Lower lobe of right lung (tissue), 2 donors: Measurements from ENCODE around the gene SCGB1C2. TPM values are rescaled to one million over a fixed set of nuclear protein-coding genes. Genes with fewer than 3 reads are reported as not detected.
A peak's percentile ranks its signal among the peaks of the same experiment; 100 is the strongest.

Experiments used
- ATAC-seq, 2 donors: fragments of 200-7000 bp; cut with Tn5 transposase; one replicate each; pipeline ENCODE4 v1.9.1; 2020 to 2022; ENCODE audit warnings: mild to moderate bottlenecking in 2 of 2, moderate library complexity in 2 of 2
- DNase-seq: peaks from one replicate; pipeline ENCODE4 v3.0.0-alpha.2; 2020
- H3K27ac ChIP-seq: fragments of 200-600 bp; one replicate; pipeline ENCODE4 v1.8.0; 2022
- H3K27me3 ChIP-seq: fragments of 200-600 bp; one replicate; pipeline ENCODE4 v1.8.0; 2022; ENCODE audit warnings: low read depth
- H3K36me3 ChIP-seq: fragments of 200-600 bp; one replicate; pipeline ENCODE4 v1.8.0; 2022; ENCODE audit warnings: mild to moderate bottlenecking
- H3K4me1 ChIP-seq: fragments of 200-600 bp; one replicate; pipeline ENCODE4 v1.8.0; 2022
- H3K4me3 ChIP-seq: fragments of 200-600 bp; one replicate; pipeline ENCODE4 v1.8.0; 2022; ENCODE audit warnings: mild to moderate bottlenecking
- H3K9me3 ChIP-seq: fragments of 200-600 bp; one replicate; pipeline ENCODE4 v1.8.0; 2022
- intact Hi-C: fragments of 100-400 bp; cut with DNase I; formaldehyde crosslinking; loops from one replicate; pipeline ENCODE4 v1.11.0; 2022
- total RNA-seq: library from RNA; stranded (reverse); fragmentation: NEBNext Ultra II Directional; extraction: Animal tissue kit (Norgen Biotek cat#: 25700); gene quantifications from one replicate; pipeline ENCODE4 v1.2.1, GENCODE V29; 2021
- TF ChIP-seq, protein P1 (sequence below): fragments of 200-600 bp; IDR thresholded peaks from one replicate; pipeline ENCODE4 v1.8.0; 2022; ENCODE audit warnings: antibody characterized with exemption, mild to moderate bottlenecking
- donor health status: DM: no; HTN: yes; CAD: no; lungs with severe emphysema.

SCGB1C2 gene
- total RNA-seq, 1 donor from 2014 or later: not detected

DNA sequence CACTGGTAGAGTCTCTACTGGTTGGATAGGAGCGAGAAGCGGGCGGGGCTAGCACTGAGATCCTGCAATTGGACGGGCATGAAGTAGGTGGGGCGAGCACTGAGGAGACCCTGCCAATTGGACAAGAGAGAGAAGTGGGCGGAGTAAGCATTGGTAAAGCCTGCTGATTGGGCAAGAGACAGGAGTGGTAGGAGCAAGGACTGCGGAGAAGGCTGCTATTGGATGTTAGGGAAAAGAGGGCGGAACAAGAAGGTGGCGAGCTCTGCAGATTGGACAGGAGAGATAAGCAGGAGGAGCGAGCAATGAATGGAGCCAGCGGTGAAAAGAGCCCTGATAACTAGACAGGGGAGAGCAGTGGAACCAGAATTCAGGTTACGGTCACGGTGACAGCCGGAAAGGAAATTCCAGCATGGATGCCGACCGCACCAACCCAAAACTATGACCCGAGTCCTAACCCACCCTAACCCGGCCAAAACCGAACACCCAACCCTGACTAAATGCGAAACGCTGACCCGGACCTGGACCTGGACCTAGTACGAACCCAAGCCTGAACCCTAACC lies 4.8 kb downstream of the SCGB1C2 start:
- no peak for ATAC-seq
- TF ChIP-seq, protein P1, sequence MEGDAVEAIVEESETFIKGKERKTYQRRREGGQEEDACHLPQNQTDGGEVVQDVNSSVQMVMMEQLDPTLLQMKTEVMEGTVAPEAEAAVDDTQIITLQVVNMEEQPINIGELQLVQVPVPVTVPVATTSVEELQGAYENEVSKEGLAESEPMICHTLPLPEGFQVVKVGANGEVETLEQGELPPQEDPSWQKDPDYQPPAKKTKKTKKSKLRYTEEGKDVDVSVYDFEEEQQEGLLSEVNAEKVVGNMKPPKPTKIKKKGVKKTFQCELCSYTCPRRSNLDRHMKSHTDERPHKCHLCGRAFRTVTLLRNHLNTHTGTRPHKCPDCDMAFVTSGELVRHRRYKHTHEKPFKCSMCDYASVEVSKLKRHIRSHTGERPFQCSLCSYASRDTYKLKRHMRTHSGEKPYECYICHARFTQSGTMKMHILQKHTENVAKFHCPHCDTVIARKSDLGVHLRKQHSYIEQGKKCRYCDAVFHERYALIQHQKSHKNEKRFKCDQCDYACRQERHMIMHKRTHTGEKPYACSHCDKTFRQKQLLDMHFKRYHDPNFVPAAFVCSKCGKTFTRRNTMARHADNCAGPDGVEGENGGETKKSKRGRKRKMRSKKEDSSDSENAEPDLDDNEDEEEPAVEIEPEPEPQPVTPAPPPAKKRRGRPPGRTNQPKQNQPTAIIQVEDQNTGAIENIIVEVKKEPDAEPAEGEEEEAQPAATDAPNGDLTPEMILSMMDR: no peak
- no peak overlapping the region for H3K27ac ChIP-seq
- no peak overlapping the region for H3K4me3 ChIP-seq
- intact Hi-C loops: no loop called here
- no peaks in the 10 kb centered on the region for H3K4me1 ChIP-seq
- H3K36me3 ChIP-seq: no peaks in the 10 kb centered on the region
- H3K27me3 ChIP-seq: no peaks in the 10 kb centered on the region
- no peaks in the 10 kb centered on the region for H3K9me3 ChIP-seq
- peak; percentile 48 for DNase-seq

DNA sequence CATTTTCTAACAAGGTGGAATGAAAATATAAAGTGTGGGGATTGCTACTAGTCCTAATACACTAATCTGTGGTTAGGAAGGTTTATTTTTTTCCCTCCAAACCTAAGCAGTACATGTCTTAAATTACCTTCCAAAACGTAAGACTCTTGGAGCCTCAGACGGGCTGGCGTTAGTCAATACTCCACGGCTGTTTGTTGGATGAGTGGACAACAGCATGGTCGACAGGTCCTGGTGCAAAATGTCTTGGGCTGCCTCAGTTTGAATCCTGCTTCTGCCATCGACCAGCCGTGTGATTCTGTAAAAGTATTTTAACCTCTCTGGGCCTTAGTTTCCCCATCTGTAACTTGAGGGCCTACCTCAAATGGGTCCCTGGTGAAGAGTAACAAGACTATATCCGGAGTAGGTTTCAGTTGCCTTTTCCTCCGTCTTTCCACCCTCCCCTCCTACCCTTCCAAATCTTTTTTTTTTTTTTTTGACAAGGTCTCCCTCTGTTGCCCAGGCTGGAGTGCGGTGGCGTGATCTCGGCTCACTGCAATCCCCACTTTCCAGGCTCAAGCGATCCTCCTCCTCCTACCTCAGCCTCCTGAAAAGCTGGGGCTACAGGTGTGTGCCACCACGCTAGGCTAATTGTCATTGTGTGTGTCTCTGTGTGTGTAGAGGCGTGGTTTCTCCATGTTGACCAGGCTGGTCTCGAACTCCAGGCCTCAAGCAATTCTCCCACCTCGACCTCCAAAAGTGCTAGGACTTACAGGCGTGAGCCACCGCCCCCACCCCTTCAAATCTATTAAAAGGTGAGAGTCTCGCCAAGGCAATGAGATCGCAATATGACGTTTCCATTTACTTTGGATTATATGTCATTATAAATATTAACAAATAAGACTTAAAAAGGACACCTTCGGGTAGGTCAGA lies 5.8 kb downstream of the SCGB1C2 start:
- no peak overlapping the region for H3K27ac ChIP-seq
- no peaks in the 10 kb centered on the region for H3K4me1 ChIP-seq
- no peak overlapping the region for H3K4me3 ChIP-seq
- ATAC-seq (no peak), DNase-seq (peak; percentile 24)
- no peaks in the 10 kb centered on the region for H3K27me3 ChIP-seq
- H3K9me3 ChIP-seq: no peaks in the 10 kb centered on the region
- TF ChIP-seq, protein P1: no peak
- no peaks in the 10 kb centered on the region for H3K36me3 ChIP-seq
- intact Hi-C loops: no loop called here

DNA sequence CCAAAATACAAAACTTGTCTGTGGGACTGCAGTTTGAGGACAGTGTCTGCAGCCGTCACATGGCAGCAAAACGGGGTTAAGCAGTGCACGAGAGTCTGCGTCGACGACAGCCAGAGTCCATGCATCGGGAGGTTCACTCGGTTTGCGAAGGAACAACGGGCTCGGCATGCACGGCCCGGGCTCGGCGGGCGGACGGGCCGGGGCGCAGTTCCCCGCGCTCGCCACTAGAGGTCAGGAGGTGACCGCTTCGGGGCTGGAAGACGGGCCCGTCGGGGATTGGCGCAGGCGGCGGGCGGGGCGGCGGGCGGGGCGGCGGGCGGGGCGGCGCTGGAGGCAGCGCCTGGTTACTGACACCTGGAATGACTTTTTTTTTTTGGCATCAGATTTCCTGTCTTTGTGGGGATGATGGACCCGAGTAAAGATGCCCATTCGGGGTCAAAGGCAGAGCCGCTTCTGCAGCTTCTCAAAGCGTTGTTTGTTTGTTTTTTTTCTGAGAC lies 6.5 kb downstream of the SCGB1C2 start:
- intact Hi-C loops: no loop called here
- no peaks in the 10 kb centered on the region for H3K27me3 ChIP-seq
- H3K9me3 ChIP-seq: no peaks in the 10 kb centered on the region
- H3K27ac ChIP-seq: no peak overlapping the region
- no peaks in the 10 kb centered on the region for H3K36me3 ChIP-seq
- DNase-seq (peak; percentile 85), ATAC-seq (peak; percentile 92 to 94)
- no peaks in the 10 kb centered on the region for H3K4me1 ChIP-seq
- TF ChIP-seq, protein P1: peak; percentile 97
- H3K4me3 ChIP-seq: no peak overlapping the region

DNA sequence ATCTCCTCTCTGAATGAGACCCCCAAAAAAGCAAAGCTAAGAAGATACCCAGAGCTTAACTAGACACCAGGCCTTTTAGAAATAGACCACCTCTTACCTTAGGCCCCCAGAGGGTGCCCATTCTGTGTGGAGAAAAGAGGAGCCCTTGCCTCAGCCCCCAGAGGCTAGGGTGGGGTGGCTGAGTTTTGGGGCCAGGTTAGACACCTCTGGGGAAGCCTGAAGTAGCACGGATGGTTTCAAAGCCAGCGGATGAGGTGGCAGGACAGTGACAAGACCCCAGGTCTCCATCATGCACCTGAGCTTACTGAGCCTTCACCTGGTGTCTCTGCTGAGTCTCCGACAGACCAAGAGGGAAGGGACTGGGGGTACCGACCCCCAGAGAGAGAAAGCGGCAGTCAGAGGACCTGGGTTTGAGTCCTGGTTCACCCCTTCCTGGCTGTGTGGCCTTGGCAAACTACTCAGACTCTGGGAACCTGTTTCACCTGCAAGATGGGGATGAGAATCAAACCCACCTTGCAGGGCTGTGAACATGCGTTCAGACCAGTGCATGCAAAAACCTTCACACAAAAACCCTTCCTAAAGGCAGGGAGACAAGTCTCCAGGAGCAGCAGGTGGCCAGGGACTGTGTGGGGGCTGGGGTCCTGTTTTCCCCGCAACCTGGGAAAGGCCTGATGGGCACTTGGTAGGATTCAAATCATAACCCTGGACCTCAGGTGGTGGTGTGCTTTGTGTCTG lies 7.7 kb downstream of the SCGB1C2 start:
- intact Hi-C loops: no loop called here
- H3K4me1 ChIP-seq: no peaks in the 10 kb centered on the region
- ATAC-seq (no peak), DNase-seq (peak; percentile 13)
- no peak overlapping the region for H3K27ac ChIP-seq
- no peaks in the 10 kb centered on the region for H3K36me3 ChIP-seq
- H3K9me3 ChIP-seq: no peaks in the 10 kb centered on the region
- H3K27me3 ChIP-seq: no peaks in the 10 kb centered on the region
- TF ChIP-seq, protein P1: no peak
- H3K4me3 ChIP-seq: no peak overlapping the region
